ENCODE measurements around the gene ZFP14.

Gene ZFP14

DNA sequence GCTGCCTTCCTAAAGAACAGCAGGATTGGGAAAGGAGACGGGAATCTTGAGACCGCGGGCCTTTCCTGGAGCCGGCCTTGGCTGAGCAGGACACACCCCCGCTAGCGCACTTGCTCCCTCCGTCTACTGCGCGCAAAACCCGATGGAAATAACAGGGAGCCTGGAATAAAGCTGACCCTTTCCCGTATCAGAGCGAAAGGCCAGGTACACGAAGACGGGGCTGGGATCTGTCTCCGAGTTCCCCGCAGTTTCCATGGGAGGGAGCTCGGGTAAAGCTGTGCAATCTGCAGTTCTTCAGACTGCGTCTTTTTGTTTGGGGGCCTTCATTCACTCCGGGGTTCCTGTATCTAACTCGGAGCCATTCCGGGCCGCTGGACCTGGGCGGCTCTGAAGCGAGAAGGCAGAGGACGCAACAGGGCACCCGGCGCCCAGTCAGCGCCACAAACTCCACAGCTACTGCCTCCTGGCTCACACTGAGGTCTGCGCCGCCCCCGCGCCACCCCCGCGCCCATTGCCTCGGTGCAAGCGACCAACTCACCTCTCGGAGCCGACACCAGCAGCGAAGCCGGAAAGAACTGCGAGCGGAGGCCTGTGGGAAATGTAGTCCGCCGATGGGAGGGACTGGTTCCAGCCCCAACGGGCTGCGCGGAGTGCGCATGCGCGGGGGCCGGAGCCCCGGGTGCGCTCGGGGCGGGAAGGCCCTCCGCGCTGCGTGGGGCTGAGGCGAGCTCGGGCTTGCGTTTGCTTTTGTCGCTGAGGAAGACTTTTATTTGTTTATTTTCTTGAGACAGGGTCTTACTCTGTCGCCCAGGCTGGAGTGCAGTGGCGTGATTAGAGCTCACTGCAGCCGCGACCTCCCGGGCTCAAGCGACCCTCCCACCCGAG, at the start of gene ZFP14:
ZFP14 (minus strand) TSS at position 577 of the 885 bp plus-strand sequence. CDS start 11,309 bp downstream, outside the sequence.
- peak; percentile 100 for DNase-seq

DNA sequence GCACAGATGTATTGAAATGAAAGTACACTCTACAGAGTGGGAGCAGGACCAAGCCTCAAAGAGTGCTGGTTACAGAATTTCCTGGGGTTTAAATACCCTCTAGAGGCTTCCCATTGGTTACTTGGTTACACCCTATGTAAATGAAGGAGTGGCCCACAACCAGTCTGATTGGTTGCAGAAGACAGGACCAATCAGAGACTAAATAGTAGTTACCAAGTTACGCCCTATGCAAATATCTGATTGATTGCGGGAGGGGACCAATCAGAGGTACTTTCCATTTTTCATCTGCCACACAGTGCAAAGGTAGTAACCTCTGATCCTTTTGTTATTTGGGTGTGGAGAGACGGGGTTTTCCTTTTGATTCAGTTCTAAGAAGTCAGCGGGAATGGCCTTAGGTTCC, 44.9 kb upstream of the ZFP14 start:
- no peak for DNase-seq

DNA sequence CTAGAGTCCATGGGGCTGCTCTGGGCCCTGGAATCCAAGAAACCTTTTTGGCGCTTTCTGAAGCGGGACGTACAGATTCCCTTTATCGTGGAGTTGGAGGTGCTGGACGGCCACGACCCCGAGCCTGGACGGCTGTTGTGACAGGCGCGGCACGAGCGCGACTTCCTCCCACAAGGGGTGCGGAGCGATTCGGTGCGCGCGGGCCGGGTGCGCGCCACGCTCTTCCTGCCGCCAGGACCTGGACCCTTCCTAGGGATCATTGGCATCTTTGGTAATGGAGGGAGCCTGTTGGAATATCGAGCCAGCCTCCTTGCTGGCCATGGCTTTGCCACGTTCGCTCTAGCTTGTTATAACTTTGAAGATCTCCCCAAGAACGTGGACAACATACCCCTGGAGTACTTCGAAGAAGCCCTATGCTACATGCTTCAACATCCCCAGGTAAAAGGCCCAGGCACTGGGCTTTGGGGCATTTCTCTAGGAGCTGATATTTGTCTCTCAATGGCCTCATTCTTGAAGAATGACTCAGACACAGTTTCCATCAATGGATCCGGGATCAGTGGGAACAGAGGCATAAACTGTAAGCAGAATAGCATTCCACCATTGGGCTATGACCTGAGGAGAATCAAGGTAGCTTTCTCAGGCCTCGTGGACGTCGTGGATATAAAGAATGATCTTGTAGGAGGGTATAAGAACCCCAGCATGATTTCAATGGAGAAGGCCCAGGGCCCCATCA, 42.9 kb upstream of the ZFP14 start:
- DNase-seq = no peak

DNA sequence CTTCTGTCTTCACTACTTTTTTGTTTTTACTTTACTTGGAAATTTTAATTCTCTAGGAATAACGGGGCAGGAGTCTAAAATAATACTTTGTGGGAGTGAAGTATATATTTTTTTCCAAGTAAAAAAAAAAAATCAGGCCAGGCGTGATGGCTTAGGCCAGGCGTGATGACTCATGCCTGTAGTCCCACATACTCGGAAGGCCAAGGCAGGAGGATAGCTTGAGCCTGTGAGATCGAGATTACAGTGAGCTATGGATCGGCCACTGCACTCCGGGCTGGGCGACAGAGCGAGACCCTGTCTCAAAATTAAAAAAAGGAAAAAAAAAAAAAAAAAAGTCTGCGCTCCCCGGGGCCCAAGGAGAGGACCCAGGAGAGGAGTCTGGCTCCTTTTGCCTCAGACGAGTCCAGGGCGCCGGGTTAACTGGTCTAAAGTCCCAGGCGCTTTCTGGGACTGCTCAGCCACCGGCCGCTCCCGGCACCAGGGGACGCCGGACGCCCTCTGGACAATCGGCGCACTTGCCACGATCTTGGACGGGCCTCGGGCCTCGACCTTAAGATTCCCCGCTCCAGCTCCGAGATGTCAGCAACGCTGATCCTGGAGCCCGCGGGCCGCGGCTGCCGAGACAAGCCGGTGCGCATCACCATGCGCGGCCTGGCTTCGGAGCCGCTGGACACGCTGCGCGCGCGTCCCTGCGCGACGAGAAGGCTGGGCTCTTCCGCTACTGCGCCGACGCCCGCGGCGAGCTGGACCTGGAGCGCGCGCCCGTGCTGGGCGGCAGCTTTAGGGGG, 42.2 kb upstream of the ZFP14 start:
- no peak for DNase-seq

DNA sequence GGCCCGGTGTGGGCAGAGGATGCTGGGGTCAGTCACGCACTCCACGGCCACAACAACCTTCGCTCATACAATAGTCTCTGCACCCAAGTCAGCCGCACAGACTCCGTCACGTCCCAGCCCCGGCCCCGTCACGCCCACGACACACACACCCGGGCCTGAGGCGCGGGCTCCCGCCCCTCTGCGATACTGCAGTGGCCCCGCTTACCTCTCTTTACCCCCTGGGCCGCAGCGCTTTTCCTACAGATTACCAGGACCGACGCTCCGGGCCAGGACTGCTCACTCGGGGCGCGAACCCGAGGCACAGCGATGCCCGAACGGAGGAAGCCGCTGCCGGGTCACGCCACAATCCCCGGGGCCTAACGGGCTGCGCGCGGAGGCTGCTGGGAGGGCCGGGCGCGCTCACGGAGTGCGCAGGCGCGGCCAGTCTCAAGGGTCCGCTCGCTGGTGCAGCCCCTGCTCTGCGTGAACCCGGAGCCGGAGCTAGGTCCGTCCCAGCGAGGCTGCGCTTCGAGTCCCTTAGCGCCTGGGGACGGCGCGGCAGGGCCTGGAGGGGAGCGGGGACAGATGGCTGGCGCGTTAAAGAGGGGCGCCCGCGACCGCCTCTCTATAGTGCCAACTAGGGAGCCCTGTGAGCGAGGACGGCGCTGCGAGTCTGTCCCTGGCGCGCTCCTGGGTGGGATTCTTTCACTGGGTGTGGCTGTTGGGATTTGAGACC, 39.4 kb upstream of the ZFP14 start, which contains the start of gene ZFP82:
ZFP82 (minus strand) TSS at position 358 of the 715 bp plus-strand sequence. CDS start 8,855 bp downstream, outside the sequence.
- peak; percentile 95 for DNase-seq

DNA sequence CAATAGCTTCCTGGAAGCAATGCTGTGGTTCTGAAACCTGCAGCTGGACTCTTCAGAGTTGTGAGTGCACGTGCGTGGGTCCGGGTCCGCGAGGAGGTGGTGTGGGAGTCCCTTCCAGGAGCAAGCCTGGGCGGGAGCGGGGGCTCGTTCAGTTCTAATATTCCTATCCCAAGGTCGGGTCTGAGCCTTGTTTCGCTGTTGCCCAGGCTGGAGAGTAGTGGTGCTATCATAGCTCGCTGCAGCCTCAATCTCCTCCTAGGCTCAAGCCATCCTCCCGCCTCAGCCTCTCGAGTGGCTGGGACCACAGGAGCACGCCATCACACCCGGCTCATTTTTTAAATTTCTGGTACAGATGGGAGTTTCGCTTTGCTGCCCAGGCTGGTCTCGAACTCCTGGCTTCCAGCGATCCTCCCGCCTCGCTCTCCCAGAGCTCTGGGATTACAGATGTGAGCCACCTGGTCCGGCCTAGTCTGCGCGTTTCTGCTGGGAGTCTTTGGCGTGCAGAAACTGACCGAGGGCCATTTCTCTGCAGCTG, 38.8 kb upstream of the ZFP14 start:
- DNase-seq = no peak

DNA sequence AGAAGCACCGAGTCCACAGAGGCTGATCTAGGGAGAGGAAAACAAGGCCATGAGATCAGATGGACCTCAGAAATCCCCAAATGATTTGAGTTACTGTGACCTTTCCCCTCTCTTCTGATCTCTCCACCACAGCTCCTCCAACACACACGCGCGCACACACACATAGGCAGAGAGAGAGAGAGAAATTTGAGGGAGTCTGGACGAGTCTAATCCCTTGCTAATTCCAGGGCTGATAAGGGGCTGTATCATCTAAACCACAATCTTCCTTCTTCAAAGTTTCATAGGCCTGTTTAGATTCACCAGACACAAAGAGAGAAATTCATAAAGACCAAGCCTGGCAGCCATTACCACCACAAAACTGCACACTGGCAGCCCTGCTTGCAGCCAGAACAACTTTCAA, 30.8 kb upstream of the ZFP14 start:
- no peak for DNase-seq

DNA sequence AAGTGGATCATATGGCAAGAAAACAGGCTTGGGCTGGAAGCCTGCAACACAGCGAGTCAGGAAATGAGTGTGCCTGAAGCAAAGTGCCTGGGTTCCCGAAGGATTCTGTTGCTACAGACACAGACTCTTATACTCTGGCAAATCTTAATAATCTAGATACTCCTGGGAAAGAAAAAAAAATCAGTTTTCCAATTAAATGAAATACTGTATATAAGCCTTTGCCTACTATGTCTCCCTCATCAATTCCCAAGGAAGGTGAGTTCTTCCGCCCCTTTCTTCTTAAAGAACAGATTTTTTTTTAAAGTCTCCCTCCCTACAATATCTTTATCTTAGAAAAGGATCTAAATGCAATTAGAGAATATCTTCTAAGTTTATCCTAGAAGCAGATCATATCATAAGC, 29.1 kb upstream of the ZFP14 start:
- DNase-seq = no peak

DNA sequence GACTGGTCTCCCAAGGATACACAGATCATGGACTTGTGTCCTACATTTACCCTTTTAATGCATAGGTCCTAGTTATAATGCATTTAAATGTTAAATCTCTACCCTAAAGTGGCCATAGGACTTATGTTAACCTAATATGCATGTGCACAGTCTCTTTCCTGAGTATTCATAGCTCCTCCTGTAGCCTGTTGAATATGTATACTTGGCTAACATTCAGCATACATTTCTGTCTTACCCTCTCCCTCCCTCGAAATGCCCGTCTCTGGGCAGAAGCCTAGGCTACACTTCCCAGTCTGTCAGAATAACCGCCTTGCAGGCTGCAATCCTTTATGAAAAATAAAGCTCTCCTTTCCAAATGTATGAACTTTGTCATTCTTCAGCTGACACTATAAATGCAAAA, 25.5 kb upstream of the ZFP14 start:
- no peak for DNase-seq

DNA sequence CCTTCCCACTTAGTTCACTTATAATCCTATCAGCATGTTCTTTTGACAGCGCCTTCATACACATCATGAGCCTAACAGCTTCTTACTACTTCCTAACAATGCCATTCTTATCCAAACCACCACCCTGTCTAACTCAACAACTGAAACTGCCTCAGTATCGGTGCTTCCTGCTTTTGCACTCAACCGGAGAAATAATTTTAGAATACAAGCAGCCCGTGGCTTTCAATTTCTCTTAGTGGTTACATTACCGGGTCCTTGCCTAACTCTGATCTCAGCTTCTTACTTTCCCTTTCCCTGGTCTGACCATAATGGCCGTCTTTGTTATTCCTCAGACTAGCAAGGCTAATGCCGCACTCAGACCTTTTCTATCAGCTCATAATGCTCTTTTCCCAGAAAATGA, 22.5 kb upstream of the ZFP14 start:
- no peak for DNase-seq

DNA sequence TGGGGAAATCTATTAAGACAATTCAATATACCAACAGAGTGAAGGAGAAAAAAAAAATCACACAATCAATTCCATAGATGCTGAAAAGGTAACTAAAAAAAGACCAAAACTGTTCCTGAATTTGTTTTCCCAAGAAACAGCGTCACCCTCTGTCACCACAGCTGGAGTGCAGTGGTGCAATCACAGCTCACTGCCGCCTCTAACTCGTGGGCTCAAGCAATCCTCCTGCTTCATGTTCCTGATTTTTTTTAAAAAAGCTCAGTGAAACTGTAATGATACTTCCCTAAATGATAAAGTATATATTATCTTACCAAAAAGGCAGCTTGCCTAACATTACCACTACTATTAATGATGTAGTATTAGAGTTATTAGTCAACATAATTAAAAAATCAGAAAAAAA, 19.6 kb upstream of the ZFP14 start:
- DNase-seq = no peak

DNA sequence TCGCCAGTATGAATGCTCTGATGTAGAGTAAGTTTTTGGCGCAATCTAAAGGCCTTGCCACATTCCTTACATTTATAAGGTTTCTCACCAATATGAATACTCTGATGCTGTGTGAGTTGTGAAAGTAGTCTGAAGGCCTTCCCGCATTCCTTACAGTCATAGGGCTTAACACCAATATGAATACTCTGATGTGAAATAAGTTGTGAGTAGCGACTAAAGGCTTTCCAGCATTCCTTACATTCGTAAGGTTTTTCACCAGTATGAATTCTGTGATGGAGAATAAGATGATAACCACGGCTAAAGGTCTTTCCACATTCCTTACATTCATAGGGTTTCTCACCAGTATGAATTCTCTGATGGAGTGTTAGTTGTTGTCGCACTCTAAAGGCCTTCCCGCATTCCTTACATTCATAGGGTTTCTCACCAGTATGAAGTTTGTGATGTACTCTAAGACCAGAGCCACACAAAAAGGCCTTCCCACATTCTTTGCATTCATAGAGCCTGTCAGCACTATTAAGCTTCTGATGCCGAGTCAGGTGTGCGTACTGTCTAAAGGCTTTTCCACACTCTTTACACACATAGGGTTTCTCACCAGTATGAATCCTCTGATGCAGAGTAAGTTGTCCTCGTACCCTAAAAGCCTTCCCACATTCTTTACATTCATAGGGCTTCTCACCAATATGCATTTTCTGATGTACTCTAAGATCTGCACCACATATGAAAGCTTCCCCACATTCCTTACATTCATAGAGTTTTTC, 14.1 kb upstream of the ZFP14 start:
- DNase-seq = no peak

DNA sequence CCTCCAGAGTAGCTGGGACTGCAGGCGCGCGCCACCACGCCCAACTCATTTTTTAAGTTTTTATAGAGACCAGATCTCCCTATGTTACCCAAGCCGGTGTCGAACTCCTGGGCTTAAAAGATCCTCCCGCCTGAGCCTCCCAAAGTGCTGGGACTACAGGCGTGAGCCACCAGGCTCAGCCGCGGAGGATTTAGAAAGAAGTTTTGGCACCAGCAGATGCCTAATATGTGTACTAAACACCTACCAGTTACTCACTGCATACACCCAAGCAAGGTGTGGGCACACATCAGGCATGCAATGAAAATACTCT, 464 bp upstream of the ZFP14 start:
- no peak for DNase-seq

DNA sequence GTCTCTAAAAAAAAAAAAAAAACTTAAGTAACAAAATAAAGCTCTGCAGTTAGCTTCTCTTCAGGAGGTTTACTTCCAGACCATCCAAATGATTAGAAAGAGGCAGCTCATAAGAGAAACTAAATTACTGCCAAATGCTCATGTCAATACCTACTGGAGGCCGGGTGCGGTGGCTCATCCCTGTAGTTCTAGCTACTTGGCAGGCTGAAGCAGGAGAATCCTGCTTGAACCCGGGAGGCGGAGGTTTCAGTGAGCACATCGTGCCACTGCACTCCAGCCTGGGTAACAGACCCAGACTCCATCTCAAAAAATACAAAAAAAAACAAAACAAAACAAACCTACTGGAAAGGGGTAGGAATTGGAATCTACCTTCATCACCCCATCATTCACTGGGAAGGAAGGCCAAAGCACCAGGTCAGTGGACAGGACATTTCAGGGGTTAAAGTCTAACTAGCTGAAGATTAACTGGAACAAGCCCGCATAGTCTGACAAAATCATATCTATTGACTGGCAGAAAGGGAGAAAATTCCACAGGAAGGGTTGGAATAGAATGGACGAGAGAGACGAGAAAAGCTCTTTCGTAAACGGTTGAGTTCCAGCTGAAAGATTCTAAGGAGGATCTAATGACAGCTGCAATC, 1.3 kb downstream of the ZFP14 start:
- no peak for DNase-seq

DNA sequence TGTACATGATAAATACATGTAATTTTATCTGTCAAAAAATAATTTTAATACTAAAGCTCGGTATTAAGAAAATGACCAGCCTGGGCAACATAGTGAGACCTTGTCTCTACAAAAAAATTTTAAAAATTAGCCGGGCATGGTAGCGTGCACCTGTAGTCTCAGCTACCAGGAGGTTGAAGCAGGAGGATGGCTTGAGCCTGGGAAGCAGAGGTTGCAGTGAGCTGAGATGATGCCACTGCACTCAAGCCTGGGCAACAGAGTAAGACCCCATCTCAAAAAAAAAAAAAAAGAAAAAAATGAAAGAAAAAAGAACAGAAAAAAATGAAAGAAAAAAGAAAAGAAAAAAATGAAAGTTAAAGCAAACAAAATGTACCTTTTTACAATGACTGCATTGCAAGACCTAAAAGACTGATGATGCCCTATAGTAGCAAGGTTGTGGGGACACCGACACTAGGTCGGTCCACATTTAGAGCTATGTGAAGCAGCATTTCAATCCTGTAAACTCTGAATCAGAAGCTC, 5.3 kb downstream of the ZFP14 start:
- no peak for DNase-seq

DNA sequence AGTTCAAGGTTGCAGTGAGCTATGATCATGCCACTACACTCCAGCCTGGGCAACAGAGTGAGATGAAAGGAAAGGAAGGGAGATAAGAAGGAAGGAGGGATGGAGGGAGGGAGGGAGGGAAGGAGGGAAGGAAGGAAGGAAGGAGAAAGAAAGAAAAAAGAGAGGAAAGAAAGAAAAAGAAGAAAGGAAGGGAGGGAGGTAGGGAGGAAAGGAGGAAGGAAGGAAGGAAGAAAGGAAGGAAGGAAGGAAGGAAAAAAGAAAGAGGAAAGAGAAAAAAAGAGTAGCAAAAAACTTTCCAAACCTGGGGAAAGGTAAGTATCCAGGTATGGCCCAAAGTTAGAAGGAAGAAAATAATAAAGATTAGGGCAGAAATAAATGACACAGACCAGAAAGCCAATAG, 7.1 kb downstream of the ZFP14 start:
- no peak for DNase-seq

DNA sequence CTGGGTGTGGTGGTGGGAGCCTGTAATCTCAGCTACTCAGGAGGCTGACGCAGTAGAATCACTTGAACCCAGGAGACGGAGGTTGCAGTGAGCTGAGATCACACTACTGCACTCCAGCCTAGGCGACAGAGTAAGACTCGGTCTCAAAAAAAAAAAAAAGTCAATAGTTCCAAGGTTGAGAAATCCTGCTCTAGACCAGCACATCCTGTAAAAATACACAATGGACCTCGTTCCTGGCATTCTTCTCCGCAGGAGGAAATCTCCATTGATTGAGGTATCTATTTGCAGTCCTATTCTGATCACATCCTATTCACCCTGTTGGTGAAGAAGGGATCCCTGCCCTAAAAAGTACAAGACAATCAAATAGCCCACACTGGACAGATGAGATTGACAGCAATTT, 15.2 kb downstream of the ZFP14 start:
- DNase-seq = no peak

DNA sequence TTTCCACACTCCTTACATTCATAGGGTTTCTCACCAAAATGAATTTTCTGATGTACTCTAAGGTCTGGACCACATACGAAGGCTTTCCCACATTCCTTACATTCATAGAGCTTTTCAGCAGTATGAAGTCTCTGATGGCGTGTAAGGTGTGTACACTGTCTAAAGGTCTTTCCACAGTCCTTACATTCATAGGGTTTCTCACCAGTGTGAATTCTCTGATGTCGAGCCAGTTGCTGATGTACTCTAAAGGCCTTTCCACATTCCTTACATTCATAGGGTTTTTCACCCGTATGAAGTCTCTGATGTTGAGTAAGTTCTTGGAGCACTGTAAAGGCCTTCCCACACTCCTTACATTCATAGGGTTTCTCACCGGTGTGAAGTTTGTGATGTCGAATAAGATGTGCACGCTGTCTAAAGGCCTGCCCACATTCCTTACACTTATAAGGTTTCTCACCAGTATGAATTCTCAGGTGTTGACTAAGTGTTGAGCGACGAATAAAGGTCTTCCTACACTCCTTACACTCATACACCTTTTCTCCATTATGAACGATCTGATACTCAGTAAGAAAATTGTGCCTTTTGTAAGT, 38.1 kb downstream of the ZFP14 start:
- DNase-seq = no peak

DNA sequence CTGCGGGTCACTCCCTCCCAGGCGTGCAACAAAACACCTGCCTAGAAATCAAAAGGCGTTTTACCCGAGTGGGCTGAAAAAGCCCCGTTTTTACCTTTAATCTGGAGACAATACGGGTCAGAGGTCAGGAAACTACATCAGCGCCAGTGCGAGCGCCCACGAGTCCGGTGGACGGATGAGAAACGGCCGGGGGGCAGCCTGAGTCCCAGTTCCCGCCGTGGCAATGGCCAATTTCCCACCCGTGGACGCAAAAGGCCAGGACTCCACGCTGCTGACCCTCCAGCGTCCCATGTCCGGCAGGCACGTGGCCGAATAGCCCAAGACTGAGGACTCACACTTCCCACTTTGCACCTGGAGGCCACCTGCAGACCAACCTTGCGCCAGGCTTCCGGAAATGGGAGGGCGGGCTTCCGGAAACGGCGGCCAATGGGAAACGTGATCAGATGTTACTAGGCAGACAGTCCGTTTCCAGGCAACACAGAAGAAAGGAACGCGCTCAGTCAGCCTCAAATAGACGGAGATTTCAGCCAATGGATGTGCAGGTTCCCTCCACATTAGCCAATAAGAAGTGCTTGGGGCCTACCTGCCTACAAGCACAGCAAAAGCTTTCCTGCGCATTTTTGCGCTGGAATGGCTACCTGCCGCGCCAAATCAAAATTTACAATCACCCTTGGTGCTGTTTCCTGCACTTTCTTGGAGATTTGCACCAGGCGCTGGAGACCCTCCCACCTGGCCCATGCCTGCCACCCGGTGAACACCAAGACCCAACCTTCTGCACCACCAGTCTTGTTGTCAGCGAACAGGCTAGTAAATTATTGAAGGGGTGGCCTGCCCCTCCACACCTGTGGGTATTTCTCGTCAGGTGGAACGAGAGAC, 47.4 kb downstream of the ZFP14 start:
- DNase-seq = peak; percentile 100

DNA sequence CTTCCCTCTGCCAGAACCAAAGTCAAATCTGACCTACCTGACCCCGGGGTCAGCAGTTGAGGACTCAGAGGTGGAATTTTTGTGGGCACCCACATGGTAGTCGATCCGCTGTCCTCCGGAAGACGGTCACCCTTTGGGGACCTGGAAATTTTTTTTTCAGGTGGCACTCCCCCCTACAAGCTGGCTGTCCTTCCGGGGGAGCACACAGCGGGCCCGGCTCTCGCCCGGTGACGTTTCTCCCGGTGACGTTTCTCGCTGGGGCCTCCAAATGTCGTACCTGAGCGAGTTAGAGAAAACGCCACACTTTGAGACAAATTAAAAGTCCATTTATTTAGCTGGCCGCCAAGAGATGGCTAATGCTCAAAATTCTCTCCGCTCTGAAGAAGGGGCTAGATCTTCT, 48.8 kb downstream of the ZFP14 start:
- no peak for DNase-seq
